ENCODE data around the gene SRXN1.
"Not testable (repeated sequence)": the region's sequence is repeated elsewhere in the genome, so short reads cannot be mapped to it uniquely, and the experiment has no call there.

The SRXN1 gene

GRCh38 chr20:653110-653589 lies at the start of gene SRXN1:
Gene SRXN1, minus strand, starts transcription at chr20:653200. Its CDS starts 15 bp downstream, at chr20:653185.
- peak; percentile 85 to 89 for DNase-seq

- no peak for DNase-seq
Measured at GRCh38 chr20:701401-702129, 48.6 kb upstream of the SRXN1 start.

DNA sequence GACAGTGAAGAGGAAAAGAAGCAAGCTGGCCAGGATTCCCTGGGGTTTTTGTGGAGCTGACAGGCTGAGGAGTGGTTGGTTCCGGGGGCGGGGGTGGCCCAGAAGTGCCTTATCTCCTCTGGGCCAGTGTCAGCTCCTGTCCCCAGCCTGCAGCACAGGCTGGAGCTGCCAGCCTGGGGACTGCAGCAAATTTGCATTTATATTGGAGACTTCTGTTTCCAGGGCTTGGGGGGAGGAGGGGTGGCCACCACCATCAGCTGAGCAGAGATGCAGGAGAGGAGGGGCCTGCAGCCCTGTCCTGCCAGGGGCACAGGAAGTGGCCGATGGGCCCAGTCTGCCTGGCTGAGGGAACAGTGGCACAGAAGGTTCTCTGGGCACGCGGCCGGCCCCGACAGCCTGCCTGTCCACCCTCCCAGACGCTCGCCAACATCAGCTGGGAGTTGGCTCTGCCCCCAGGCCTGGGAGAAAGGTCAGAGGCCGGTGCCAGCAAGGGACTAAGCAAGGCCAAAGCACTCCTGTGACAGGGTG lies 46.9 kb upstream of the SRXN1 start:
- DNase-seq = no peak

DNA sequence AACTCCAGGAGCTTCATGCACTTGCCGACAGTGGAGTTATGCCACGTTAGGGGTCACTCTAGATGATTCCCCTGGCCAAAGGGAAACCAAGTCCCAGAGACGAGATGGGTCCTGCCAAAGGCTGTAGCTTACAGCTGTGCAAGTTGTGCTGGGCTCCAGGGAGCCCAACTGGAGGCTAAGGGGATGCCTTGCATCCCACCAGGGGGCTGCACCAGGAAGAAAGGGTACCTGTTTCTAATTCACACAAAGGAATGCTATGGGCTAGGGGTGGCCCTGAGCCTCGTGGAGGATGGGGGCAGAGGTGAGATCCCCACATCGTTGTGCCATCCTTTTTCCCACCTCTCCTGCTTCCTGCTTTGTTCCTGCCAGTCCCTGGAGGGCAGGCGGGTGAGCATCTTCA lies 46.3 kb upstream of the SRXN1 start:
- no peak for DNase-seq

DNA sequence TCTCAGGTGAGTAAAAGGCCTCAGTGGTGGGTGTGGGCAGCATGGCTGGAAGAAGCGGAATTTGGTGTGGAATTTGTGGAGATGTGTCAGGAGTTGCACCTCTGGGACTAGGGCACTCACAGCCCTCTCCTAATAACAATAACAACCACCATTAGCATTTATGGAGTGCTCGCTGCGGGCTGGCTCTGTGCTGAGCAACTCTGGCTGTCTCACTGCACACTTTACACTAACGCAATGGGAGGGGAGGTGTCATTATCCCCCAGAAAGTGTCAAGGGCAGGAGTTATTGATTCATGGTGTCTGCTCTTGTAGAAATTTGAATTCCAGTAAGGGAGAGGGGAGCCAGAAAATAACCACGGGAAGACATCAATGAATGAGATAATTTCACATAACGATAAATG lies 45.3 kb upstream of the SRXN1 start:
- no peak for DNase-seq

DNA sequence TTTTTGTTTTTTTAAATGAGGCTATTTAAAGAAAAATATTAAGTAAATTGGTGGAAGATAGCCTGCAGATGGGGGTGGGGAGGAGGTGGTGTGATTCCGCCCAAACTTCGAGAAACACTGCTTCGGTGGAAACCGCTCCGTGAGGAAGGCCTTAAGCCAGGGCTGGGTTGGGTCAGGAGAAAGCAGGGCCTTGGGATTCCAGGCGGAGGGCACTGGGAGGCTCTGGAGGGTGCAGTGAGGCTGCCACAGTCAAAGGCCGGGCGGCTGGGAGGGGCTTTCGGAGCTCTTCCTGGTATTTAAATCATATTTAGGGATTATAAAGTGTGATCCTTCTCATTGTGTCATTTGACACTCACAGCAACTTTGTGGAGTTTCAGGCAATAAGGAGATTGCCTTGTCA lies 44.8 kb upstream of the SRXN1 start:
- DNase-seq = no peak

DNA sequence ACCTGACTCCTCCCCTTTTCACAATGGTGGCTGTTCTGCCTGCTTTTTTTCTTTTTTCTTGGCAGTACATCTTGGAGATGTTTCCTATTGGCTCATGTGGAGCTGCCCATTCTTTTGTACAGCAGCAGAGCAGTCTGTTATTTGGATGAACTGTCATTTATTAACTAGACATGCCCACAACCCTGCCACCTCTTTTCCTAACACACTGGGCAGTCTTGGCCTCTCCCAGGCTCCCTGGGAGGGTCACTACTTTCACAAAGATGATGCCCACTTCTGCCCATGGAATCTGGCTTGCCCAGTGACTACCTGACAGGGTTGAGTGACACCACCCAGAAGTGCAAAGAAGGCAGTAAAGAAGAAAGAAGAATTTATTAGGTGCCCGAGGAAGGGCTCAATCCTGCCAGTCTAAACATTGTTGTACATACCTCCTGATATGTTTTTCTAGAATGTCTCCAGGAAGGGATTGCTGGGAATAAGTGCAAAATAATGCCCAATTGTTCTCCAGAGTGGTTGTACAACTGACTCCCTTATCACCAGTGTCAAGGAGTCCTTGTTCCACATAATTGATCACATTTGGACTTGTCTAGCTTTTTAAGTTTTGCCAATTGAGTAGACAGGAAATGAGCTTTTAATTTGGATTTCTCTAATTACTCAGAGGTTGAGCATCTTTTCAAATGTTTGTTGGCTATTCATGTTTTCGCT lies 42.3 kb upstream of the SRXN1 start:
- no peak for DNase-seq

DNA sequence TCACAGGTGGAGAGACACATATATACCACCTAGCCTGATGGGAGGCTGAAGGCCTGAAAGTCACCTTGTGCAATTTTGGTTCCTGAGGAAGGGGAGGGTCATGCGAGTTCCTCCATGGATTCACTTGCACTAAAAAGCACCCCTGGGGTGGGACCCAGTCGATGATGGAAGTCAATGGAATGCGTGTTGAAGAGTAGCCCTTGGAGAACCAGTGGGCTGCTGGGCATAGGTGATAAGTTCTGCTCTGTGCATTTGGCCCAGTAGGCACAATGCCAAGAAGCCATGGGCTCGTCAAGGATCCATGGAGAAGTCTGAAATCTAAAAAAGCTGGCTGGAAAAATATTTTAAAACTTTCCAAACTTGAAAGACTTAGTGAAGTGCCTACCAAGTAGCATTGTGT lies 41.5 kb upstream of the SRXN1 start:
- no peak for DNase-seq

DNA sequence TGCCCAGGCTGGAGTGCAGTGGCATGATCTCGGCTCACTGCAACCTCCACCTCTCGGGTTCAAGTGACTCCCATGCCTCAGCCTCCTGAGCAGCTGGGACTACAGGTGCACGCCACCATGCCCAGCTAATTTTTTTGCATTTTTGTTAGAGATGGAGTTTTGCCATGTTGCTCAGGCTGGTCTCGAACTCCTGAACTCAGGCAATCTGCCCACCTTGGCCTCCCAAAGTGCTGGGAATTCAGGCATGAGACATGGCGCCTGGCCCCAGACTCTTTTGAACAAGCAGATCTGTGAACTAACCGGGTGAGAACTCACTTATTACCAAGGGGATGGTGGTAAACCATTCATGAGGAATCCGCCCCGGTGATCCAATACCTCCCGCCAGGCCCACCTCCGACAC lies 40.8 kb upstream of the SRXN1 start:
- DNase-seq = not testable (repeated sequence)

- no peak for DNase-seq
Measured at GRCh38 chr20:692044-692443, 39.0 kb upstream of the SRXN1 start.

DNA sequence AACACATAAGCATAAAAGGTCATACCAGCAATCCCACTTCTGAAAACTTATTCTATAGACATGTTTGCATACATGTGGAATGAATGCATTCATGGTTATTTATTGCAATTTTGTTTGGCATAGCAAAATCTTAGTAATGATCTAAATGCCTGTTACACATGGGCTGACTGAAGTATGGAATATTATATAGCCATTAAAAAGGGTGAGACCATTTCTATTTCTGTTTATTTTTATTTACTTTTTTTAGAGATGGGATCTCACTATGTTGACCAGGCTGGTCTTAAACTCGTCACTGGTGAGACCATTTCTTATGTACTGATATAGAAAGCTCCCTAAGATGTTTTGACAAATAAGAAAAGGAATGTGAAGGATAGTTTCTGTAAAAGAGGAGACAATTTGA lies 36.9 kb upstream of the SRXN1 start:
- no peak for DNase-seq

- no peak for DNase-seq
Measured at GRCh38 chr20:689348-689747, 36.3 kb upstream of the SRXN1 start.

GRCh38 chr20:688809-689212 lies 35.8 kb upstream of the SRXN1 start:
- DNase-seq = no peak

DNA sequence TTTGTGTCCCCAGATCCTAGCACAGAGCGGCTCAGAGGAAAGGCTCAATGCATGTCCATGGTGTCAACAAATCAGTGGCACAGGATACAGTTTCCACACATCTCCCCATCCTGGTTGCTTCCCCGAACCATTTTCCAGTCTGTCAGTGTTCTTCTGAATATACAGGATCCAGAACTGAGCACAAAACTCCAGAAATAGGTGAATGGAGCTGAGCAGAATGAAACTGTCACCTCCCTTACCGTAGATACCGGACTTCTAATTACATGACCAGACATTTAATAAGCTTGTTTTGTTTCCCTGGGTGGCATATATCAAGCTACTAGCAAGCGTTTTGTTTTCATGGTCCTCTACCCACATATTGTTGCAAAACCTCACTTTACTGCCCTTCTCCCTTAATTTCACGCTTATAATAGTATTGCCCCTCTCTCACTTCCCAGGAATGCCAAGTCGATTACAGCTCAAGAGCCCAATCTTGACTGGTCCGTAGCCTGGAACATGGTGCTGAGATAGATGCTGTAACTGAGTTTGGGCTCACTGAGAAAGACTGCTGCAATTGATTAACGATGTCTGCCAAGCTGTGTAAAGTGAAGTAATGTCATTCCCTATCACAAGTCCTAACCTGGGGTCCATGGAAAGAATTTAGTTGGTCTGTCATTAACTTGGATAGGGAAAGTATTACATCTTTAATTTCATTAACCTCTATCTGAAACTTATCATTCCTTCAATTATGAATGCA lies 34.6 kb upstream of the SRXN1 start:
- DNase-seq = no peak

DNA sequence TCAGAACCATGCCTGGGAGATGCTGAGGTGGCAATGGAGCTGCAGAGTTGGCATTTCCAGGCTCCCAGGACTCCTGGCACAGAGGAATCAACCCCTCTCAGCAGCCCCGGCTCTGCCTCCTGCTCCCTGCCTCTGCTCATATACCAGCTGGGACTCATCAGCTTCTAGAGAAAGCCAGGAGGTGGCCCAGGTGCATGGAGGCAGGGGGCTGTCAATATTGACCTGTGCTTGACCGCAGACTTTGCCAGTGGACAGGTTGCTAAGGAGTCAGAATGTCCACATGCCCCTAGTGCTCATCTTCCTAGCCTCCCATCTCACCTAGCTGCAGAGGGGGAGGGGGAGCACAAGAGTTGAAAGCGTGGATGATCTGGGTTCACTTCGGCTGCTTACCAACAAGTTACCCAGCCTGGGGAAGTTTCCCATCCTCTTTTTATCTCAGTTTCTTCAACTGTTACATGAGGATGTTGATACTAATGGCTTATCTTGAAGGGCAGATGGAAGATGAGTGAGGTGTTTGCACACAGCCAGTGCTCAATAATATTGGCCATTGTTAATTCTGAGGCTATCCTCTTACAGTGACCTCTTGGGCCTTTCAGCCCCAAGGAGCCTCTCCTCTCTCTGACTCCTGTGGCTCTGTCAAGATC lies 31.8 kb upstream of the SRXN1 start:
- DNase-seq = no peak

- DNase-seq = no peak
Measured at GRCh38 chr20:682123-682522, 29.1 kb upstream of the SRXN1 start.

DNA sequence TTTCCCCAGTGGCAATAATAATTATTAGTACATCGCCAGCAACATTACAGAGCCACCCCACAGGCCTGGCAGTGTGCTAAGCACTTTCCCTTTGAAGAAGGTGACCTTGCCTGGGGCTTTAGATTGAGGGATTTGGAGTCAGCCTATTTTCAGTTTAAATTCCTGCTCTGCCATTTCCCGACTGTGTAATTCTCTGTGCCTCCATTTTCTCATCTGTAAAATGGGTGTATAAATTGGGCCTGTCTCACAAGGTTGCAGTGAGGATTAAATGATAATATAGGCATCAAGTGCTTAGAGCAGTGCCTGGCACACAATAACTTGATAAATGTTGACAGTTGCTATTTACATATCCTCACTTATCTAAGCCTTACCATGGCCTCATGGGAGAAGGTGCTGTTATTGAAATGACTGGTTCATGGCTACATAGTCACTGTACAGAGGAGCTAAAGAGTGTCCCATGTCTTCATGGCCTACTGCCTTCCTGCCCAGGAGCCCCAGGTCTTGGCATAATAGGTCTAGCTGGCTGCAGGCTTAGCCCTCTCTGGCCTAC lies 27.7 kb upstream of the SRXN1 start:
- no peak for DNase-seq

DNA sequence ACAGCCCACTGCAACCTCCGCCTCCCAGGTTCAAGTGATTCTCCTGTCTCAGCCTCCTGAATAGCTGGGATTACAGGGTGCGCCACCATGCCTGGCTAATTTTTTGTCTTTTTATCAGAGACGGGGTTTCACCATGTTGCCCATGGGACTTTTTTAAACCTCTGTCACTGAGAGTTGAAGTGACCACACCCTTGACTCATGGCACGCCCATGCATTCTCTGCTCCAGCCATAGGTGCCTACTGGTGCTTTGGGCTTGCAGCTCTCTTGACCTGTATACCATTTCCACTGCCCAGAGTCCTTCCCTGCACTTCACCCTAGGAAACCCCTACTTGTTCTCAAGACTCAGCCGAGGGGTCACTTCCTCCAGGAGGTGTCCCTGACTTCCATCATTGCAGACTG lies 25.0 kb upstream of the SRXN1 start:
- DNase-seq = no peak

DNA sequence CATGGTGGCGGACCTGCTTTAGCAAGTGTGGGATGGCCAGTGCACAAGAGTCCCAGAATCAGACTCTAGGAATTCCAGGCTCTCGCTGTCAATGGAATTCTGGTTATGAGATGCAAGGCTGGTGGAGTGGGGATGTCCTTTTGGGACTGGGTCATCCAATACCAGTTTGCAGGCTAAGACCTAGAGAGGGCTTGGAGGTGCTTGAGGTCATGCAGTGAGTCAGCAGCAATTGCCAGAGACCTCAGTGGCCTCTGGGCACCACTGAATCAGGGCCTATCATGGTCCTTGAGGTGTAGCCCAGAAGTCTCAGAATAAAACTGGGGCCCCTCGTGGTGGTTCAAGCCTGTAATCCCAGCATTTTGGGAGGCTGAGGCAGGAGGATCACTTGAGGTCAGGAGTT lies 24.0 kb upstream of the SRXN1 start:
- DNase-seq = no peak

DNA sequence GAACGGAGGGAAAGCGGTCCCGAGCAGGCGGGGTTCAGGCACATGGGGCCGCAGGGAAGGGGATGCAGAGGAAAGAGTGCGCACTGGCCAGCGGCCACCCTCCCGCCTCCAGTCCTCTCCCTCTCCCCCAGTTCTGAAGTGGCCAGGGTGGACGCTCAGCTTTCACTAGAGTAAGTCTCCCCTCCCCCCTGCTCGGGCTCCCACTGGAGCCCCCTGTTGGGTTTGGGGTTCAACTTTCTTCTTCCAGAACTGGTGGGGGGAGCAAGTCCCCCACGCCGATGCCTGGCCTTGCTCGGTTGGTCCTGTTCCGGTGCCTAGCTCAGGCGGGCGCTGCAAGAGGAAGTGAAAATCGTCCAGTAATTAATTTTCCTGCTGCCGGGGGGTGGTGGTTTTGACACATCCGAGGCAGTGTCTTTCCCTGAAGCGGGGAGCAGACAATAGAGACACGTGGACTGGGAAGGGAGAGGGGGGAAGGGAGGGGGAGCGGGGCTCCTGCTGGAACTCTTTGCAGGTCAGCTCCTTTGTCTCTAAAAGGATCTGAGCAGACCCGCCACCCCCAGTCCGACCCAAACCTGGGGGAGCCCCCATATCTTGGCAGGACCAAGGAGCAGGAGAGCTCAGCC lies 23.4 kb upstream of the SRXN1 start:
- DNase-seq = no peak

DNA sequence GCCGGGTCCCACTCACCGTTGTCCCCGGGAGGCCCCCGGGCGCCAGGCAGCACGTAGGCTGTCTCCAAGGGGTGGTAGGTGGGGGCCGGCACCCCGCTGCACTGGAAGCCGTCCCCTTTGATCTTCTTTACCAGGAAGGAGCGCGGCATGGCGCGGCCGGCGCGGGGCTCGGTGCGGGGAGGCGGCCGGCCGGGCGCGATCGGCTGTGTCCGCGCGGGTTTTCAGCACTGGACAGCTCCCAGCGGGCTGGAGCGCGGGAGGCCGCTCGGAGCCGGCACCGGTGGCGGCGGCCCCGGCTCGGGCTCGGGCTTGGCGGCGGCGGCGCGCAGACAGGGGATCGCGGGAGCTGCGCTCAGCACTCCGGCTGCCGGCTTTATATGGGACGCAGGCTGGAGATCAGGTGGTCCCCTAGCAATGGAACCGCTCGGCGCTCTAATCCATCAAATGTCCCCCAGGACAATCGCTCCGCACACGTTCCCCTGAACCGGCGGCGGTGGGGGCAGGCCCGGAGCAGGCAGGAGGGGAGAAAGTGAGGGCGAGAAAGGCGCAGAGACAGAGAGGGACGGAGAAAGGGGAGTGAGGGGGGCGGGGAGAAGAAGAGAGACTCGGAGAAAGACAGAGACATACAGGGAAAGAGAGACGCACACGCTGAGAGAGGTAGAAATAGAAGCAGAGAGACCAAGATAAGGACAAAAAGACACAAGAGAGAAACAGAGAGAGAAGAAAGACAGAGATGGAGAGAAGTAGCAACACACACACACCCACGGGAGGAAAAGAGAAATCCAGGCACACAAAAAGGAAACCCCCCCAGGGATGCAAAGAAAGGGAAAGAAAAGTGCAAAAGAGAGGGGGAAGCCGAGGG lies 22.7 kb upstream of the SRXN1 start, which contains the start of gene SCRT2:
TSS of gene SCRT2 (minus strand) at position 350 of the 862 bp plus-strand sequence. CDS start at position 149, 201 bp downstream.
- peak; percentile 66 to 78 for DNase-seq
